ENCODE results near the gene CD34. TPM values are rescaled to one million over a fixed set of nuclear protein-coding genes. Genes with fewer than 3 reads are reported as not detected.

The CD34 gene
- total and polyA plus RNA-seq, 2 experiments from 2014 or later: 0.27 to 0.29 TPM

DNA sequence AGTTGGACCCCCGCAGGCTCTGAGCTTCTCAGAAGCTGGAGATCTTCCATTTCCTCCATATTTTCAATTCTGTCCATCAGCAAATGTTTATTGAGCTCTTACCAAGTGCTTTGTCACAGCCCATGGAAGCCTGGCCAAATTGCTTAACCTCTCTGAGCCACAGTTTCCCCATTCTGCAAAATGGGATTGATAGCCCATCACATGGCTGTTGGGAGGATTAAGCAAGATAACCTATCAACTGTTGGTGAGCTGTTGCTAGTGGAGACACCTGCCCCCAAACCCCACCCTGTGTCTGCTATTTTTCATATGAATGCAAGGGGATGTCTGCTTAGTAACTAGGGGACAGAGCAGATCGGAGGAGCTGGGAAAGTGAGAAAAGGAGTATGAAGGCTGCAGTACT is 38.3 kb downstream of the CD34 start:
- Histone ChIP-seq H3K4me3 (no peak overlapping the region), H3K36me3 (no peaks in the 10 kb centered on the region), H3K27me3 (peaks cover 16% of the 10 kb centered on the region), H3K4me1 (ENCODE audit: low read depth) (peaks cover 12% of the 10 kb centered on the region), H3K27ac (no peak overlapping the region), H3K9me3 (ENCODE audit: low read depth) (no peaks in the 10 kb centered on the region)
- TF ChIP-seq, protein P1, sequence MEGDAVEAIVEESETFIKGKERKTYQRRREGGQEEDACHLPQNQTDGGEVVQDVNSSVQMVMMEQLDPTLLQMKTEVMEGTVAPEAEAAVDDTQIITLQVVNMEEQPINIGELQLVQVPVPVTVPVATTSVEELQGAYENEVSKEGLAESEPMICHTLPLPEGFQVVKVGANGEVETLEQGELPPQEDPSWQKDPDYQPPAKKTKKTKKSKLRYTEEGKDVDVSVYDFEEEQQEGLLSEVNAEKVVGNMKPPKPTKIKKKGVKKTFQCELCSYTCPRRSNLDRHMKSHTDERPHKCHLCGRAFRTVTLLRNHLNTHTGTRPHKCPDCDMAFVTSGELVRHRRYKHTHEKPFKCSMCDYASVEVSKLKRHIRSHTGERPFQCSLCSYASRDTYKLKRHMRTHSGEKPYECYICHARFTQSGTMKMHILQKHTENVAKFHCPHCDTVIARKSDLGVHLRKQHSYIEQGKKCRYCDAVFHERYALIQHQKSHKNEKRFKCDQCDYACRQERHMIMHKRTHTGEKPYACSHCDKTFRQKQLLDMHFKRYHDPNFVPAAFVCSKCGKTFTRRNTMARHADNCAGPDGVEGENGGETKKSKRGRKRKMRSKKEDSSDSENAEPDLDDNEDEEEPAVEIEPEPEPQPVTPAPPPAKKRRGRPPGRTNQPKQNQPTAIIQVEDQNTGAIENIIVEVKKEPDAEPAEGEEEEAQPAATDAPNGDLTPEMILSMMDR (IDR thresholded peaks at IDR 0.05; ENCODE audit: low read depth, low read length): no peak
- DNase-seq (ENCODE audit: low read depth in 1 of 2, low spot score in 1 of 2): no peak

DNA sequence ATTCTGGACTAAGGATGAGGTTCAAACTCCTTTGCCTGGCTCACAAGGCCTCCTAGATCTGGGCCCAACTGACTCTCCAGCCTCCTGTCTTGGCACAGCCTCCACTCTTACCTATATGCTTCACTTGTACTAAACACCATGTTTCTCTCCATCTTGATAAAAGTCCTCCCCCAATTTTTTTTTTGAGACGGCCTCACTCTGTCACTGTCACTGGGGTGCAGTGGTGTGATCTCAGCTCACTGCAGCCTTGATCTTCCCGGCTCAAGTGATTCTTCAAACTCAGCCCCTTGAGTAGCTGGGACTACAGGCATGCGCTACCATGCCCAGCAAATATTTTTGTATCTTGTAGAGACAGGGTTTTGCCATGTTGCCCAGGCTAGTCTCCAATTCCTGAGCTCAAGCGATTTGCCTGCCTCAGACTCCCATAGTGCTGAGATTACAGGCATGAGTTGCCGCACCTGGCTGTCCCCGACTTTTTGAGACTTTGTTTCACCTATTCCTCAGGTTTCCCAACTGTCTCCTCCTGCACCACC is 39.7 kb downstream of the CD34 start:
- H3K4me1 ChIP-seq (ENCODE audit: low read depth): peaks cover 12% of the 10 kb centered on the region
- H3K27me3 ChIP-seq: peaks cover 16% of the 10 kb centered on the region
- no peaks in the 10 kb centered on the region for H3K36me3 ChIP-seq
- TF ChIP-seq, protein P1 (IDR thresholded peaks at IDR 0.05; ENCODE audit: low read depth, low read length): no peak
- H3K27ac ChIP-seq: no peak overlapping the region
- DNase-seq (ENCODE audit: low read depth in 1 of 2, low spot score in 1 of 2): no peak
- no peak overlapping the region for H3K4me3 ChIP-seq
- H3K9me3 ChIP-seq (ENCODE audit: low read depth): no peaks in the 10 kb centered on the region

DNA sequence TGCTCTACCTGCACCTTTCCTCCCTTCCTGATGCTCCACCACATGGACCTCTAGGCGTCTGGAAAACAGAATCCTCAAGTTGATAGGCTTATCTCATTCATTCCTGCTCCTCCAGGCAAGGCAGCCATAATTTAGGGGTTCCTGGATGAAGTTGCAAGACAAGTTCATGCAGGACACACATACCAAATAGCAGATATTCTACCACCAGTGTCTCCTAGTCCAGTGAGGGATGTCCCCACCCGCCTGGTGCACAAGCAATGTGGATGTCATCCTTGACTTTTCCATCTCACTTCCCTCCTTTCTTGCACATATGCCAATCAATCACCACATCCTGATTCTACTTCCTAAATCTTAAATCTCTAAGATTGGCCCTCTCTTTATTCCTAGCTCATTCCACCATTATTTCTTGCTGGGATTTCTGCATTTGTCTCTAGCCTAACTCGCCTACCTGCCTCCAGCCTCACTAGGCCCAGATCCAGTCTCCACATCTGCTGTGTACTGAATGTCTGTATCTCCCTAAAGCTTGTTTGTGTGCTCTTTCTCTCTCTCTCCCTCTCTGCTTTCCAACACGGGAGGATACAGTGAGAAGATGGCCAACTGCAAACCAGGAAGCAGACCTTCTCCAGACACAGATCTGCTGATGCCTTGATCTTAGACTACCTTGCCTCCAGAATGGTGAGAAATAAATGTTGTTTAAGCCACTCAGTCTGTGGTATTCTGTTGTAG is 40.5 kb downstream of the CD34 start:
- no peaks in the 10 kb centered on the region for H3K9me3 ChIP-seq (ENCODE audit: low read depth)
- peaks cover 12% of the 10 kb centered on the region for H3K4me1 ChIP-seq (ENCODE audit: low read depth)
- no peak for DNase-seq (ENCODE audit: low read depth in 1 of 2, low spot score in 1 of 2)
- no peaks in the 10 kb centered on the region for H3K36me3 ChIP-seq
- no peak overlapping the region for H3K4me3 ChIP-seq
- peaks cover 16% of the 10 kb centered on the region for H3K27me3 ChIP-seq
- TF ChIP-seq, protein P1 (IDR thresholded peaks at IDR 0.05; ENCODE audit: low read depth, low read length): no peak
- no peak overlapping the region for H3K27ac ChIP-seq

DNA sequence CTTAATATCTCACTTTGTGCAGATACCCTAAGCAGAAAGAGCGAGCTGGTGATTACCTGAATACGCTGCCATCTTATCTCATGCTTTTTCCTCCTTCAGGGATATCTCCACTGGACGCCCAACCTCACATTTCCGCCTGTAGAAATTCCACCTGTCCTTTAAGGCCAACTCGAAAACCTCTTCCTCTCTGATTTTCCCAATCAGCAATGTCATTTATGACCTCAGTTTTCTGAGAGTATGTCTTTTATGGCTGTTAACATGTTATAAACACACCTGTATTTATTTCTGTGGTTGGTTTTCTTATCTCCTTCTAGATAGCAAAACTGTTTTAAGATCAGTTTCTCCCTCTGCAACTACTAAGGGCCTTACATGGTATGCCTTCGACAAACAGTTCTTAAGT is 41.1 kb downstream of the CD34 start:
- peaks cover 16% of the 10 kb centered on the region for H3K27me3 ChIP-seq
- TF ChIP-seq, protein P1 (IDR thresholded peaks at IDR 0.05; ENCODE audit: low read depth, low read length): no peak
- H3K4me3 ChIP-seq: no peak overlapping the region
- H3K36me3 ChIP-seq: no peaks in the 10 kb centered on the region
- no peak overlapping the region for H3K27ac ChIP-seq
- DNase-seq (ENCODE audit: low read depth in 1 of 2, low spot score in 1 of 2): no peak
- H3K4me1 ChIP-seq (ENCODE audit: low read depth): peaks cover 12% of the 10 kb centered on the region
- H3K9me3 ChIP-seq (ENCODE audit: low read depth): no peaks in the 10 kb centered on the region

DNA sequence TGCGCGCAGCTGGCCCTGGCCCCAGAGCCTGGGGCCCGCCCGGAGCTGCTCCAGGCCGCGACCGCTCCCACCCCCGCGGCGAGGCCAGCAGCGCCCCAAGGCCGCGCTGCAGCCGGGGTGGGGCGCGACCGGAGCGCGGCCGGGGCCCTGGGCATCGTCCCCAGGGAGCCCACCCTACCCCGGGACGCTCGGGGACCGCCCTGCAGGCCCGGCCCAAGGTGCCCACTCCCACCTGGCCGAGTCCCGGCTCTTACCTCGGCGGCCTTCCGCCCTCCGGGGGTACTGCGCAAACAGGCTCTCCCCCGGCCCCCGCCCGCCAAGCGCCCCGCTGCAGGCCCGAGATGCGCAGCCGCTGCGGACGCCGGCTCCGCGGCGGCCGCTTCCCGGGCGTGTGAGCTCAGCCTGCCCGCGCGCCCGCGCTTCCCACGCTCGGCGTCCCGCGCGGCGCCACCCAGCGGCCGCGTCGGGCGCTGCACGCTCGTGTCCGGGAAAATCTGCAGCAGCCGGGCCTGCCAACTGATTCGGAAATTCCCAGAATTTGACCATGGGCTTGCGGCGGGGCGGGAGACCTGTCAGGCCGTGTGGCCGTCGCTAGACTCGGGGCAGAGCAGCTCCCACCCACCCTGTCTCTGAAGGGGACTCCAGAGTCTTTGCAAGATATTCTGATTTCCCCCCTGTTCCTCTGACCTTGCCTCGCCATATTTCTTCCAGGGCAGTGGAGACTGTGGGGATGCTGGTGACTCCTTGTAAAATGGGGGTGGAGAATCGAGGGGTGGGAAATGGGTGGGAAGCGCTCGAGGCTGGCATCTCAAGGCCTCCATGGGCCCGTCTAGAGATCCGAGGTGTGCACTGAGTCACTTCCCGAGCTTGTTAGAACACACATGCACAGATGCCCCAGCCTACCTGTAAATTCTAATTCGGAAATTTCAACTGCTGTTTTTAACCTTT is 41.9 kb downstream of the CD34 start:
- TF ChIP-seq, protein P1 (IDR thresholded peaks at IDR 0.05; ENCODE audit: low read depth, low read length): peak; percentile 71
- Histone ChIP-seq H3K9me3 (ENCODE audit: low read depth) (no peaks in the 10 kb centered on the region), H3K4me1 (ENCODE audit: low read depth) (peaks cover 12% of the 10 kb centered on the region), H3K4me3 (peak overlapping the region; percentile 76), H3K36me3 (no peaks in the 10 kb centered on the region), H3K27ac (no peak overlapping the region), H3K27me3 (peaks cover 16% of the 10 kb centered on the region)
- DNase-seq (ENCODE audit: low read depth in 1 of 2, low spot score in 1 of 2): peak; percentile 81 to 84

Measured in cardiac muscle cell (in vitro differentiated cells and primary cell).